Measurements from ENCODE around the gene FGFBP3. TPM values are rescaled to one million over a fixed set of nuclear protein-coding genes. Genes with fewer than 3 reads are reported as not detected.

The FGFBP3 gene
- total RNA-seq, 1 experiment from 2014 or later, result 0.38 TPM

DNA sequence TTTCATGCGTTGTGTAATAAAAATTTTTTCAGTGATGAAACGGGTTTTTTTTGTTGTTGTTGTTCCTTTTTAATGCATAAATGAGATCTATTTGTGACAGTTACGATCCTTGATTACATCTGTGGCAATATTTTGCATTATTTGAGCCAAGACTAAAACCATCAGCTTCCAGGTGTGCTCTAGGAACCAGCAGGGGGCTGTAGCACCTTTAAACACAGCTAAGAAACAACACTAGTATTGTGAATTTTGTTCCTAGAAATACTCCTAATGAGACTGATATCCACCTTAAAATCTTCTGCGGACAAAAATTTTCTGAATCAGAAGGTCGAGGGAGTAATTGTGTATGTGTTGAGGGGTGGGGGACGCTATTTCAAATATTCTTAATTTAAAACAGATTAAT, 52.6 kb downstream of the FGFBP3 start:
- DNase-seq (ENCODE audit: low spot score), result no peak

Other genes with a start within 250 kb of the FGFBP3 start
- 31.3 and 32.1 TPM in 2 replicates for gene TNKS2, start 111.1 kb downstream of the FGFBP3 start, total RNA-seq (2014; rRNA removed; shearing (Covaris generic))
- gene BTAF1, start 14.3 kb upstream of the FGFBP3 start, total RNA-seq (2014; rRNA removed; shearing (Covaris generic)), result 23.9 and 25.9 TPM in 2 replicates